IMR-90 (cell line): ENCODE data around the gene CCDC87. TPM values are rescaled to one million over a fixed set of nuclear protein-coding genes. Genes with fewer than 3 reads are reported as not detected.

ENCODE experiments used
- ATAC-seq: fragments of 200-7000 bp; cut with Tn5 transposase; 2 replicates; pipeline ENCODE4 v1.9.1; 2020; ENCODE audit warnings: low read depth, mild to moderate bottlenecking, moderate library complexity
- BruUV-seq: library from RNA; stranded (reverse); fragments of 400-500 nt; replicated peaks from 2 replicates; lab custom pipeline; 2021; lab: Mats Ljungman, UMichigan
- CTCF ChIA-PET: fragments of 300-600 bp; formaldehyde crosslinking; extraction: SDS; loops from one replicate; lab custom pipeline; 2021; ENCODE audit warnings: antibody characterized with exemption; lab: Yijun Ruan, JAX
- POLR2A ChIA-PET: fragments of 300-600 bp; sonication (Branson Sonifier 250); formaldehyde crosslinking; loops from one replicate; lab custom pipeline; 2022; ENCODE audit warnings: antibody characterized with exemption; ENCODE audit not compliant: unreplicated experiment; lab: Charles Lee
- DNase-seq: peaks from one replicate; pipeline ENCODE4 v3.0.0; 2013
- H2AFZ ChIP-seq: replicated peaks from 2 replicates; pipeline ENCODE3; 2013; ENCODE audit warnings: low read length, mild to moderate bottlenecking; ENCODE audit not compliant: poor library complexity
- H2AK5ac ChIP-seq: 2 replicates; pipeline ENCODE4 v1.6.1; 2013; ENCODE audit warnings: low read depth, low read length, inconsistent platforms
- H2AK9ac ChIP-seq: replicated peaks from 2 replicates; pipeline ENCODE3; 2013; ENCODE audit warnings: mild to moderate bottlenecking, low read depth, low read length, moderate library complexity; ENCODE audit not compliant: poor library complexity
- H2BK120ac ChIP-seq: 2 replicates; pipeline ENCODE4 v1.6.1; 2013; ENCODE audit warnings: low read depth, low read length, inconsistent platforms
- H2BK15ac ChIP-seq: 3 replicates; pipeline ENCODE4 v1.6.1; 2013; ENCODE audit warnings: low read depth, low read length, inconsistent platforms
- H2BK20ac ChIP-seq: 2 replicates; pipeline ENCODE4 v1.6.1; 2013; ENCODE audit warnings: low read depth, mild to moderate bottlenecking, inconsistent platforms, low read length, moderate library complexity
- H2BK5ac ChIP-seq: 2 replicates; pipeline ENCODE4 v1.6.1; 2013; ENCODE audit warnings: mild to moderate bottlenecking, low read depth, low read length, inconsistent platforms; ENCODE audit not compliant: poor library complexity, severe bottlenecking
- H3K14ac ChIP-seq: replicated peaks from 2 replicates; pipeline ENCODE4 v1.6.1; 2013; ENCODE audit warnings: low read depth, low read length, inconsistent platforms
- H3K18ac ChIP-seq: 2 replicates; pipeline ENCODE4 v1.6.1; 2013; ENCODE audit warnings: low read depth, low read length, control low read depth
- H3K23ac ChIP-seq: 2 replicates; pipeline ENCODE4 v1.6.1; 2013; ENCODE audit warnings: low read depth, low read length, inconsistent platforms
- H3K27ac ChIP-seq: 2 replicates; pipeline ENCODE4 v1.5.1; 2013; ENCODE audit warnings: mild to moderate bottlenecking, control low read depth, low read length; ENCODE audit not compliant: insufficient read depth
- H3K27me3 ChIP-seq: 2 replicates; pipeline ENCODE4 v1.6.1; 2013; ENCODE audit warnings: low read length; ENCODE audit not compliant: control insufficient read depth, insufficient read depth
- H3K36me3 ChIP-seq: 2 replicates; pipeline ENCODE4 v1.6.1; 2013; ENCODE audit warnings: low read length, mixed read lengths; ENCODE audit not compliant: control insufficient read depth, insufficient read depth
- H3K4ac ChIP-seq: 2 replicates; pipeline ENCODE4 v1.6.1; 2013; ENCODE audit warnings: low read depth, low read length, inconsistent platforms
- H3K4me1 ChIP-seq: 2 replicates; pipeline ENCODE4 v1.6.1; 2013; ENCODE audit warnings: low read length, mixed read lengths; ENCODE audit not compliant: control insufficient read depth, insufficient read depth
- H3K4me2 ChIP-seq: 2 replicates; pipeline ENCODE4 v1.6.1; 2013; ENCODE audit warnings: low read depth, mild to moderate bottlenecking, control low read depth, low read length, moderate library complexity
- H3K4me3 ChIP-seq: 2 replicates; pipeline ENCODE4 v1.5.1; 2013; ENCODE audit warnings: low read depth, mild to moderate bottlenecking, control low read depth, low read length, moderate library complexity; ENCODE audit not compliant: insufficient read depth
- H3K56ac ChIP-seq: 2 replicates; pipeline ENCODE4 v1.6.1; 2013; ENCODE audit warnings: low read length, inconsistent platforms; ENCODE audit not compliant: insufficient read depth; ENCODE audit errors: extremely low read depth
- H3K79me1 ChIP-seq, 2 experiments: 2 replicates each; pipeline ENCODE4 v1.6.1; 2013; ENCODE audit warnings: low read length in 2 of 2, inconsistent platforms in 1 of 2, low read depth in 1 of 2
- H3K9ac ChIP-seq: 2 replicates; pipeline ENCODE4 v1.6.1; 2013; ENCODE audit warnings: low read depth, low read length, control low read depth
- H3K9me1 ChIP-seq: 2 replicates; pipeline ENCODE4 v1.6.1; 2013; ENCODE audit warnings: low read length, inconsistent platforms; ENCODE audit not compliant: insufficient read depth
- H3K9me3 ChIP-seq: 2 replicates; pipeline ENCODE4 v1.6.1; 2013; ENCODE audit warnings: low read length; ENCODE audit not compliant: control insufficient read depth, insufficient read depth
- H4K20me1 ChIP-seq: 2 replicates; pipeline ENCODE4 v1.6.1; 2013; ENCODE audit warnings: low read length, inconsistent platforms; ENCODE audit not compliant: insufficient read depth
- H4K5ac ChIP-seq: 2 replicates; pipeline ENCODE4 v1.6.1; 2013; ENCODE audit warnings: mild to moderate bottlenecking, low read depth, low read length, control low read depth
- H4K8ac ChIP-seq, 2 experiments: 2 replicates each; pipeline ENCODE4 v1.6.1; 2013; ENCODE audit warnings: low read depth in 2 of 2, low read length in 2 of 2, control low read depth in 1 of 2, inconsistent platforms in 1 of 2
- H4K91ac ChIP-seq: 2 replicates; pipeline ENCODE4 v1.6.1; 2013; ENCODE audit warnings: low read depth, low read length, inconsistent platforms; ENCODE audit not compliant: insufficient read depth
- whole genome bisulfite sequencing, 2 experiments: methylation state at CpG; one replicate each; pipeline versions ENCODE4 v1.1.5 to v1.1.7; 2013; ENCODE audit warnings: missing lambda C conversion rate in 2 of 2; ENCODE audit not compliant: insufficient read length in 1 of 2; ENCODE audit errors: extremely low coverage in 2 of 2; 5-methylcytosine and 5-hydroxymethylcytosine counted together
- dilution Hi-C: fragments of 300-500 bp; cut with HindIII; formaldehyde crosslinking; loops from one replicate; pipeline ENCODE4 v1.14.3; 2018; ENCODE audit warnings: low sequenced_read_pairs; ENCODE audit not compliant: unreplicated experiment
- in situ Hi-C: fragments of 300-500 bp; cut with MboI; formaldehyde crosslinking; loops from 3 replicates; pipeline ENCODE4 v1.14.3; 2019; ENCODE audit warnings: low sequenced_read_pairs, inconsistent platforms, mixed read lengths
- intact Hi-C: fragments of 100-400 bp; cut with micrococcal nuclease; formaldehyde crosslinking; loops from 2 replicates; pipeline ENCODE4 v1.10.0; 2022
- polyA plus RNA-seq, 3 experiments: library from polyadenylated mRNA; depleted of rRNA; stranded (reverse); fragments of >200 nt; gene quantifications; 2 replicates each; pipeline ENCODE4 v1.2.3, GENCODE V29; 2012; ENCODE audit warnings: low replicate concordance in 1 of 3
- total RNA-seq: library from RNA; depleted of rRNA; stranded (reverse); fragments of >200 nt; gene quantifications from 2 replicates; pipeline ENCODE4 v1.2.3, GENCODE V29; 2012
- TF ChIP-seq, protein P1 (sequence below): fragments of 150-350 bp; IDR thresholded peaks from 2 replicates; pipeline ENCODE4 v1.6.1; 2017; ENCODE audit warnings: mild to moderate bottlenecking, antibody characterized with exemption, low read length, low read depth

Gene CCDC87
- total and polyA plus RNA-seq, 2 of the 4 experiments (the other 2 are of a cell fraction), result 0.18 to 0.19 TPM

- no peaks in the 10 kb centered on the region for H3K27me3 ChIP-seq
- H3K9me3 ChIP-seq, result no peaks in the 10 kb centered on the region
- H2AFZ ChIP-seq, result peak overlapping the region; percentile 87
- WGBS, 2 experiments, result 0% methylated on average over 1 of the region's 12 CpGs; no CpG with 5 or more reads in 1 of the 2 experiments
- 0 out of 2 replicates have a peak, but pooled peaks cover 4% of the 10 kb centered on the region for H3K9me1 ChIP-seq
- no peak overlapping the region for H3K18ac ChIP-seq
- H3K4ac ChIP-seq, result peak overlapping the region; percentile 91
- peaks cover 17% of the 10 kb centered on the region for H3K4me1 ChIP-seq
- no peak overlapping the region for H2BK15ac ChIP-seq
- H3K79me1 ChIP-seq, result peaks cover 5 to 74% of the 10 kb centered on the region in 2 experiments; a peak in 2 of 4 replicates
- peak overlapping the region; percentile 42 for H3K4me3 ChIP-seq
- H2AK5ac ChIP-seq, result 0 out of 2 replicates have a peak overlapping the region, but pooled peaks have one; percentile 83
- H4K91ac ChIP-seq, result peak overlapping the region; percentile 83
- H3K36me3 ChIP-seq, result peaks cover 19% of the 10 kb centered on the region
- peak overlapping the region; percentile 66 for H3K27ac ChIP-seq
- dilution Hi-C loops, result no loop called here
- peaks cover 74% of the 10 kb centered on the region for H4K20me1 ChIP-seq
- peak overlapping the region; percentile 71 for H4K5ac ChIP-seq
- peak overlapping the region; percentile 90 for H2AK9ac ChIP-seq
- H2BK20ac ChIP-seq, result no peak overlapping the region
- no TSS peak for BruUV-seq
- H3K9ac ChIP-seq, result peak overlapping the region; percentile 64
- ChIA-PET CTCF (interaction anchor here (0.6 to 1.6 kb wide), 3 partner anchors 19 to 289 kb away, joined by 3 to 6 read pairs (median 5); partner anchors contain the start of genes CCDC87 and CCS), POLR2A (interaction anchor here (0.9 to 2.3 kb wide), 3 partner anchors 18 to 20 kb away, joined by 4 to 11 read pairs (median 7); no protein-coding TSS in a partner anchor)
- TF ChIP-seq, protein P1, sequence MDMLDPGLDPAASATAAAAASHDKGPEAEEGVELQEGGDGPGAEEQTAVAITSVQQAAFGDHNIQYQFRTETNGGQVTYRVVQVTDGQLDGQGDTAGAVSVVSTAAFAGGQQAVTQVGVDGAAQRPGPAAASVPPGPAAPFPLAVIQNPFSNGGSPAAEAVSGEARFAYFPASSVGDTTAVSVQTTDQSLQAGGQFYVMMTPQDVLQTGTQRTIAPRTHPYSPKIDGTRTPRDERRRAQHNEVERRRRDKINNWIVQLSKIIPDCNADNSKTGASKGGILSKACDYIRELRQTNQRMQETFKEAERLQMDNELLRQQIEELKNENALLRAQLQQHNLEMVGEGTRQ, result no peak
- H2BK120ac ChIP-seq, result no peak overlapping the region
- peak overlapping the region; percentile 21 for H2BK5ac ChIP-seq
- ATAC-seq (peak; percentile 2), DNase-seq (peak; percentile 46)
- H3K56ac ChIP-seq, result no peak overlapping the region
- peak overlapping the region; percentile 88; the same call in 1 of the 2 replicates for H3K14ac ChIP-seq
- in situ Hi-C loops, result no loop called here
- peak overlapping the region; percentile 88 for H3K4me2 ChIP-seq
- intact Hi-C loops, result loop anchor here (2.0 kb wide), 2 partner anchors 21 to 91 kb away; partner anchors contain the start of genes ACTN3, RBM14 and ZDHHC24
- H4K8ac ChIP-seq, result peak overlapping the region; percentile 56 to 89; a peak in 2 of 4 replicates
- H3K23ac ChIP-seq, result peak overlapping the region; percentile 59; the same call in 1 of the 2 replicates
Measured at GRCh38 chr11:66637557-66638176, 44.8 kb upstream of the CCDC87 start.
